AG09319 (cell line): ENCODE results near the gene PRTG.
"Not testable (repeated sequence)": the region's sequence is repeated elsewhere in the genome, so short reads cannot be mapped to it uniquely, and the experiment has no call there.

Experiments used
- DNase-seq: peaks from one replicate; pipeline ENCODE4 v3.0.0-alpha.2; 2010; ENCODE audit warnings: low read depth; ENCODE audit errors: extremely low read depth
- TF ChIP-seq, protein P1 (sequence below): IDR thresholded peaks from 2 replicates; pipeline ENCODE4 v1.5.1; 2011; ENCODE audit warnings: low read depth, mild to moderate bottlenecking, inconsistent platforms, low read length, moderate library complexity

Gene PRTG, protein sequence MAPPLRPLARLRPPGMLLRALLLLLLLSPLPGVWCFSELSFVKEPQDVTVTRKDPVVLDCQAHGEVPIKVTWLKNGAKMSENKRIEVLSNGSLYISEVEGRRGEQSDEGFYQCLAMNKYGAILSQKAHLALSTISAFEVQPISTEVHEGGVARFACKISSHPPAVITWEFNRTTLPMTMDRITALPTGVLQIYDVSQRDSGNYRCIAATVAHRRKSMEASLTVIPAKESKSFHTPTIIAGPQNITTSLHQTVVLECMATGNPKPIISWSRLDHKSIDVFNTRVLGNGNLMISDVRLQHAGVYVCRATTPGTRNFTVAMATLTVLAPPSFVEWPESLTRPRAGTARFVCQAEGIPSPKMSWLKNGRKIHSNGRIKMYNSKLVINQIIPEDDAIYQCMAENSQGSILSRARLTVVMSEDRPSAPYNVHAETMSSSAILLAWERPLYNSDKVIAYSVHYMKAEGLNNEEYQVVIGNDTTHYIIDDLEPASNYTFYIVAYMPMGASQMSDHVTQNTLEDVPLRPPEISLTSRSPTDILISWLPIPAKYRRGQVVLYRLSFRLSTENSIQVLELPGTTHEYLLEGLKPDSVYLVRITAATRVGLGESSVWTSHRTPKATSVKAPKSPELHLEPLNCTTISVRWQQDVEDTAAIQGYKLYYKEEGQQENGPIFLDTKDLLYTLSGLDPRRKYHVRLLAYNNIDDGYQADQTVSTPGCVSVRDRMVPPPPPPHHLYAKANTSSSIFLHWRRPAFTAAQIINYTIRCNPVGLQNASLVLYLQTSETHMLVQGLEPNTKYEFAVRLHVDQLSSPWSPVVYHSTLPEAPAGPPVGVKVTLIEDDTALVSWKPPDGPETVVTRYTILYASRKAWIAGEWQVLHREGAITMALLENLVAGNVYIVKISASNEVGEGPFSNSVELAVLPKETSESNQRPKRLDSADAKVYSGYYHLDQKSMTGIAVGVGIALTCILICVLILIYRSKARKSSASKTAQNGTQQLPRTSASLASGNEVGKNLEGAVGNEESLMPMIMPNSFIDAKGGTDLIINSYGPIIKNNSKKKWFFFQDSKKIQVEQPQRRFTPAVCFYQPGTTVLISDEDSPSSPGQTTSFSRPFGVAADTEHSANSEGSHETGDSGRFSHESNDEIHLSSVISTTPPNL

DNA sequence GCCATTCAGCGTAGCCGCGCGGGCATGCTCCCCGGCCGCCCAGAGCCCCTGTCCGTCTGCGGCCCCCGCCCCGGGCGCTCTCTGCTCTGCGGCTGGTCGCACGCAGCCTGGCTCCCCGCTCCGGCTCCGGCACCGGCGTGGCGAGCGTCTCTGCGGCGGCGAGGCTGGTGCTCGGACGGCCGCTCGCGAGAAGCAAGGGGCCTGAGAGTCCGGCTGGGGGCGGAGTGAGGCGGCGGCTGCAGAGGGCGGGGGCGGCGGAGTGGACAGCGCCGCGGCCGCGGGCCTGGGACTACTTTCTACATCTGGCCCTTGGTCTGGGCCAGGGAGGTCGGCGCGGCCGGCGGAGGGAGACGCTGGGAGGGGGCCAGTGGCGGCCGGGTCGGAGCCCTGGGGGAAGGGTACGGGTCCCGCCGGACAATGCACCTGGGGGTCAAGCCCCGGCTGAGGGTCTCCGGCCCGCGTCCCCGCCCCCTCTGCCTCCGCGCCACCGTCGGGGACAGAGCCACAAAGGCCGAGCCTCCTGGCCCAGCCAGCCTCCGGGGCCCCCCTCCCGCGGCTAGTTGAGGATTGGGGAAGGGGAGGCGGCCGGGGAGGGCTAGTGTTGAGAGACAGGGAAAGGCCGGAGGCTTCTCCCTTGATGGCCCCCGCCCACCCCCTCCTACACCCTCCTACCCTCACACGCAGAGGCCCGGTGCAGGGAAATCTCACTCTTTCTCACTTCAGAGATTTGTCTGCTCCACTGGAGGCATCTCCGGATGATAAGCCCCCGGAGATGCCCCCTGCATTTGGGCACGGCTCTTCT is at the start of gene PRTG:
Gene PRTG (minus strand): TSS at position 226 of the 802 bp plus-strand sequence. CDS start 221 bp downstream, at position 5.
- TF ChIP-seq, protein P1, sequence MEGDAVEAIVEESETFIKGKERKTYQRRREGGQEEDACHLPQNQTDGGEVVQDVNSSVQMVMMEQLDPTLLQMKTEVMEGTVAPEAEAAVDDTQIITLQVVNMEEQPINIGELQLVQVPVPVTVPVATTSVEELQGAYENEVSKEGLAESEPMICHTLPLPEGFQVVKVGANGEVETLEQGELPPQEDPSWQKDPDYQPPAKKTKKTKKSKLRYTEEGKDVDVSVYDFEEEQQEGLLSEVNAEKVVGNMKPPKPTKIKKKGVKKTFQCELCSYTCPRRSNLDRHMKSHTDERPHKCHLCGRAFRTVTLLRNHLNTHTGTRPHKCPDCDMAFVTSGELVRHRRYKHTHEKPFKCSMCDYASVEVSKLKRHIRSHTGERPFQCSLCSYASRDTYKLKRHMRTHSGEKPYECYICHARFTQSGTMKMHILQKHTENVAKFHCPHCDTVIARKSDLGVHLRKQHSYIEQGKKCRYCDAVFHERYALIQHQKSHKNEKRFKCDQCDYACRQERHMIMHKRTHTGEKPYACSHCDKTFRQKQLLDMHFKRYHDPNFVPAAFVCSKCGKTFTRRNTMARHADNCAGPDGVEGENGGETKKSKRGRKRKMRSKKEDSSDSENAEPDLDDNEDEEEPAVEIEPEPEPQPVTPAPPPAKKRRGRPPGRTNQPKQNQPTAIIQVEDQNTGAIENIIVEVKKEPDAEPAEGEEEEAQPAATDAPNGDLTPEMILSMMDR = no peak
- peak; percentile 72 for DNase-seq

DNA sequence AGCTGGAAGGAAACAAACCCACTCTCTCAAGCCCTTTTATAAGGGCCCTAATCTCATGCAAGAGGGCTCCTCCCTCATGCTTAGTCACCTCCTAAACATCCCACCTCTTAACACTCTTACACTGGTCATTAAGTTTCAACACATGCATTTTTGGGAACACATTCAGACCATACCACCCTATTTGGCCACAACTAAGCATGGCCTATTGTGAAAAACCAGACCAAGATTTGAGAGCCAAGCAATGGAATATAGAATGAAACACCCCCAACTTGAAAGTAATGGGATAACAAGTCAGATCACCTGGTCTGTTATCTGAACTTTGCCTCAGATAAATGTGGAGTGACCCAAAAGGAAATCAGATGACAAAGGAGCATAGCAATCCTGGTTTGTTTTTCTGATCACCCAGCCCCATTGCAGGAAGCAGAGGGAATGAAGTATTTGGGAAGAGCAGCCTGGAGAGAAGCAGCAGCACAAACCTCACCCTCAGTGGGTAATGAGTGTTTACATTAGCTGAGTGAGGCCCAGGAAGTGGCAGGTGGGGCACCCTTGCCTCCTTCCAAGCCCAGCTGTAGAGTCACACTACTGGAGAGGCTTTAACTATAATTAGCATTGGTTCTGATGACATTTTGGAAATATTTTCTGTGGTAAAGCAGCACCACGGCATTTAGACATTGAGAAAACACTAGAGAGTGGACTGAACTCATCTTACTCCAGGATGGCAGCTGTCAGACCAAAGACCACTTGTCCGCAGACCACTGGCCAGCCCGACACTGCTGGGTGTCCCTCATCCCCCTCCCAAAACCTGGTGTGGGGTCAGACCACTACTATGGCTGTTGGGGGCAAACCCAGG is 48.8 kb upstream of the PRTG start:
- TF ChIP-seq, protein P1 = no peak
- DNase-seq = no peak

DNA sequence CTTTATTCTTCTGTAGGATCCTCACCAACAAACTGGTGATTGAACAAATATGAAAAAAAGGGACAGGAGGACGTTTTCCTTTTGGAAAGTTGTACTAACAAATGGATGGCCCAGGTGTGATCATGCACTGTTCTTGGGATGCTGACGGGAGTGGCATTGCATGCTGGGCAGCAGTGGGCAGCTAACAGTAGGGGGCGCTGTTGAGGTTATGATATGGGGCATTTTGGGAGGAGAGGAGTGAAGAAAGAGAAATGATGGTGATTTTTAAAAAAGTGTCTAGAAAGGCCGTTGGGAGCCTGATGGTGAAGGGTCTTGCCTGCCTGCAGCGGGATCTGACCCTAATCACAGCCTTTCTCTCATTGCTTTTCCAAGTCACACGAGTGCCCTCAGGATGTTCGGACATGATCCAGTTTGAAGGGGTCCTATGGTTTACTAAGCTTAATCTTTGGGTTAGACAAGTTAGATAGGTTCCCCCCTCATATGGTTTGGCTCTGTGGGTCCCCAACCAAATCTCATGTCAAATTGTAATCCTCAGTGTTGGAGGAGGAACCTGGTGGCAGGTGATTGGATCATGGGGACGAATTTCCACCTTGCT is 46.2 kb upstream of the PRTG start:
- no peak for DNase-seq
- TF ChIP-seq, protein P1 = peak; percentile 47

DNA sequence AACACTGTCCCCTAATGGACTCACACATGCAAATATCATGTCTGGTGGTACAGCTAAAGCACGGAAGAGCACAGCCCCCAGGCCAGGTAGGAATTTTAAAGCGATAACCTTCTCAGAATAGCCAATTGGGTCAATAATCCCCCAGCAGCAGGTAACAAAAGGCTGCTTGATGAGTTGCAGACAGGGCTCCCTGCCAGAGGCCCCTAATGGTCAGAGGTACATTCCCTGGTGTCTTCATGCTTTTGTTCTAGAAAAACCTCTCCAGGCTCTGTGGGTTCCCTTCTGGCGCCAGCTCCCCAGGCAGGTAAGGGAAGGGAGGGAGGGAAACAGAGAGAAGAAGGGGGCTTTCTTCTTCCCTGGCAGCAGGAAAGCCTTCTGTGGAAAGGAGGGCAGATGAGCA is 43.4 kb upstream of the PRTG start:
- no peak for DNase-seq
- TF ChIP-seq, protein P1 = no peak

DNA sequence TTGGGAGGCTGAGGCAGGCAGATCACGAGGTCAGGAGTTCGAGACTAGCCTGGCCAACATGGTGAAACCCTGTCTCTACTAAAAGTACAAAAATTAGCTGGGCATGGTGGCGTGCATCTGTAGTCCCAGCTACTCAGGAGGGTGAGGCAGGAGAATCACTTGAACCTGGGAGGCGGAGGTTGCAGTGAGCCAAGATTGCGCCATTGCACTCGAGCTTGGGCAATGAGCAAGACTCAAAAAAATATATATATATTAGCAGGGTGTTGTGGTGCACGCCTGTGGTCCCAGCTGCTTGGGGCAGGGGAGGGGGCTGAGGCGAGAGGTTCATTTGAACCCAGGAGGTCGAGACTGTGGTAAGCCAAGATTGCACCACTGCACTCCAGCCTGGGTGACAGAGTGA is 42.6 kb upstream of the PRTG start:
- DNase-seq = not testable (repeated sequence)

DNA sequence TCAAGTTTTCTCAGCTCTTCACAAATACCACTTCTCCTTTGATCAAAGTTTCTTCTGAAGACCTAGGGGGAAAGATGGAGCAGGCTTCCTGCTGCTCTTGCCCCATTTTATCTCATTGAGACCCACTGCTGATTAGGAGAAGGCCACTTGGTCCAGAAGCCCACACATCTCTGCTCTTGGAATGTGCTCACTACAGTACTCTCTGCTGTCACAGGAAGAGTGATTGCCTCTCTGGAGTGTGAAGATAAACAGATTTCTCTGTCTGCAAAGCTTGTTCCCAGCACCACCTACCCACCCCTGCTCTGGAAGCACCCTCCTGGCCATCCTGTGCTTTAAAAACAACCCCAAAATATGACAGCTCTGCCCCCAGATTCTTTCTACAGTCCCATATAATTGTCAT is 41.3 kb upstream of the PRTG start:
- TF ChIP-seq, protein P1 = no peak
- no peak for DNase-seq
